ENCODE data around the gene DOCK11. TPM values are rescaled to one million over a fixed set of nuclear protein-coding genes. Genes with fewer than 3 reads are reported as not detected.

The DOCK11 gene
- total and polyA plus RNA-seq, 9 of the 15 experiments (the other 6 are each of a cell fraction or from before 2014, with no cell fraction given): 41.8 to 77.8 (median 50.9) TPM

DNA sequence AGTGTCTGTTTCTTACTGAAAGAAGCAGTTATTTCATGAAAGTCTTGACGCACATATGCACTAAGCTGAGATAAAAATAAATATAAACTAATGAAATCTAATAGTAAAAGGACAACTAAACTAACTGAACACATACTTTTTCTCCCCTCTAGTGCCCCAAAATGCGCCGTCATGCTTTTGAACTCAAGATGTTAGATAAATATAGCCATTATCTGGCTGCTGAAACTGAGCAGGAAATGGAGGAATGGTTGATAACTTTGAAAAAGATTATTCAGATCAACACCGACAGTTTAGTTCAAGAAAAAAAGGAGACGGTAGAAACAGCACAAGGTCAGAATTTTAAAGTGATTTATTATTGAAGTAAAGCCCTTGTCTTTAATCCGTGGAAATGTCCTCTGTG, 70.2 kb downstream of the DOCK11 start (continued):
- TF ChIP-seq PRPF4 (IDR thresholded peaks at IDR 0.05; ENCODE audit: insufficient read depth, low read depth, low read length, poor library complexity, severe bottlenecking) (no peak), NR2C2 (CRISPR knock-in tag; IDR thresholded peaks at IDR 0.05) (no peak), NR2C2 (tag; IDR thresholded peaks at IDR 0.05) (peak; percentile 20; the same call in 1 of the 2 replicates), MAFF (IDR thresholded peaks at IDR 0.05; ENCODE audit: low read length) (peak; percentile 71; the same call in 1 of the 2 replicates), SIN3A (IDR thresholded peaks at IDR 0.05; ENCODE audit: borderline replicate concordance in 2 of 2, control insufficient read depth in 1 of 2, low read depth in 2 of 2, low read length in 2 of 2) (no peak), FUS (optimal IDR thresholded peaks at IDR 0.05; ENCODE audit: low read depth, low read length) (no peak), KHSRP (IDR thresholded peaks at IDR 0.05) (no peak), KLF1 (tag; IDR thresholded peaks at IDR 0.05) (no peak), CXXC5 (CRISPR knock-in tag; IDR thresholded peaks at IDR 0.05) (peak; percentile 28; the same call in 1 of the 2 replicates), ZNF695 (CRISPR knock-in tag; IDR thresholded peaks at IDR 0.05) (no peak), ATF7 (IDR thresholded peaks at IDR 0.05) (no peak), SRSF9 (IDR thresholded peaks at IDR 0.05; ENCODE audit: borderline replicate concordance, low read depth, low read length) (no peak), ETS2 (tag; IDR thresholded peaks at IDR 0.05; ENCODE audit: borderline replicate concordance, poor library complexity, severe bottlenecking) (no peak), MYNN (IDR thresholded peaks at IDR 0.05) (no peak), MYNN (CRISPR knock-in tag; IDR thresholded peaks at IDR 0.05) (no peak), SMARCC2 (IDR thresholded peaks at IDR 0.05; ENCODE audit: low read depth) (peak; percentile 64; the same call in 1 of the 2 replicates), MXI1 (IDR thresholded peaks at IDR 0.05; ENCODE audit: low read depth, low read length) (no peak), ZC3H8 (IDR thresholded peaks at IDR 0.05) (no peak), NFXL1 (CRISPR knock-in tag; IDR thresholded peaks at IDR 0.05) (no peak), ZNF274 (IDR thresholded peaks at IDR 0.05; ENCODE audit: borderline replicate concordance, low read depth, low read length) (no peak), MCM7 (IDR thresholded peaks at IDR 0.05) (no peak), SLC30A9 (CRISPR knock-in tag; IDR thresholded peaks at IDR 0.05) (no peak), CBX2 (IDR thresholded peaks at IDR 0.05; ENCODE audit: insufficient read depth, low read length, poor library complexity, severe bottlenecking) (no peak), ZNF316 (IDR thresholded peaks at IDR 0.05) (peak; percentile 58)
- TF ChIP-seq, protein P1, sequence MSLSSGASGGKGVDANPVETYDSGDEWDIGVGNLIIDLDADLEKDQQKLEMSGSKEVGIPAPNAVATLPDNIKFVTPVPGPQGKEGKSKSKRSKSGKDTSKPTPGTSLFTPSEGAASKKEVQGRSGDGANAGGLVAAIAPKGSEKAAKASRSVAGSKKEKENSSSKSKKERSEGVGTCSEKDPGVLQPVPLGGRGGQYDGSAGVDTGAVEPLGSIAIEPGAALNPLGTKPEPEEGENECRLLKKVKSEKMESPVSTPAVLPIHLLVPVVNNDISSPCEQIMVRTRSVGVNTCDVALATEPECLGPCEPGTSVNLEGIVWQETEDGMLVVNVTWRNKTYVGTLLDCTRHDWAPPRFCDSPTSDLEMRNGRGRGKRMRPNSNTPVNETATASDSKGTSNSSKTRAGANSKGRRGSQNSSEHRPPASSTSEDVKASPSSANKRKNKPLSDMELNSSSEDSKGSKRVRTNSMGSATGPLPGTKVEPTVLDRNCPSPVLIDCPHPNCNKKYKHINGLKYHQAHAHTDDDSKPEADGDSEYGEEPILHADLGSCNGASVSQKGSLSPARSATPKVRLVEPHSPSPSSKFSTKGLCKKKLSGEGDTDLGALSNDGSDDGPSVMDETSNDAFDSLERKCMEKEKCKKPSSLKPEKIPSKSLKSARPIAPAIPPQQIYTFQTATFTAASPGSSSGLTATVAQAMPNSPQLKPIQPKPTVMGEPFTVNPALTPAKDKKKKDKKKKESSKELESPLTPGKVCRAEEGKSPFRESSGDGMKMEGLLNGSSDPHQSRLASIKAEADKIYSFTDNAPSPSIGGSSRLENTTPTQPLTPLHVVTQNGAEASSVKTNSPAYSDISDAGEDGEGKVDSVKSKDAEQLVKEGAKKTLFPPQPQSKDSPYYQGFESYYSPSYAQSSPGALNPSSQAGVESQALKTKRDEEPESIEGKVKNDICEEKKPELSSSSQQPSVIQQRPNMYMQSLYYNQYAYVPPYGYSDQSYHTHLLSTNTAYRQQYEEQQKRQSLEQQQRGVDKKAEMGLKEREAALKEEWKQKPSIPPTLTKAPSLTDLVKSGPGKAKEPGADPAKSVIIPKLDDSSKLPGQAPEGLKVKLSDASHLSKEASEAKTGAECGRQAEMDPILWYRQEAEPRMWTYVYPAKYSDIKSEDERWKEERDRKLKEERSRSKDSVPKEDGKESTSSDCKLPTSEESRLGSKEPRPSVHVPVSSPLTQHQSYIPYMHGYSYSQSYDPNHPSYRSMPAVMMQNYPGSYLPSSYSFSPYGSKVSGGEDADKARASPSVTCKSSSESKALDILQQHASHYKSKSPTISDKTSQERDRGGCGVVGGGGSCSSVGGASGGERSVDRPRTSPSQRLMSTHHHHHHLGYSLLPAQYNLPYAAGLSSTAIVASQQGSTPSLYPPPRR (CRISPR knock-in tag; IDR thresholded peaks at IDR 0.05; ENCODE audit: borderline replicate concordance): no peak
- TF ChIP-seq, protein P2, sequence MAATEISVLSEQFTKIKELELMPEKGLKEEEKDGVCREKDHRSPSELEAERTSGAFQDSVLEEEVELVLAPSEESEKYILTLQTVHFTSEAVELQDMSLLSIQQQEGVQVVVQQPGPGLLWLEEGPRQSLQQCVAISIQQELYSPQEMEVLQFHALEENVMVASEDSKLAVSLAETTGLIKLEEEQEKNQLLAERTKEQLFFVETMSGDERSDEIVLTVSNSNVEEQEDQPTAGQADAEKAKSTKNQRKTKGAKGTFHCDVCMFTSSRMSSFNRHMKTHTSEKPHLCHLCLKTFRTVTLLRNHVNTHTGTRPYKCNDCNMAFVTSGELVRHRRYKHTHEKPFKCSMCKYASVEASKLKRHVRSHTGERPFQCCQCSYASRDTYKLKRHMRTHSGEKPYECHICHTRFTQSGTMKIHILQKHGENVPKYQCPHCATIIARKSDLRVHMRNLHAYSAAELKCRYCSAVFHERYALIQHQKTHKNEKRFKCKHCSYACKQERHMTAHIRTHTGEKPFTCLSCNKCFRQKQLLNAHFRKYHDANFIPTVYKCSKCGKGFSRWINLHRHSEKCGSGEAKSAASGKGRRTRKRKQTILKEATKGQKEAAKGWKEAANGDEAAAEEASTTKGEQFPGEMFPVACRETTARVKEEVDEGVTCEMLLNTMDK (IDR thresholded peaks at IDR 0.05; ENCODE audit: borderline replicate concordance, insufficient read depth, low read depth, low read length, poor library complexity, severe bottlenecking): no peak
